ENCODE results near the gene BLACAT1.

GRCh38 chr1:205448540-205449253, 7.1 kb downstream of the BLACAT1 start:
- TF ChIP-seq POLR2A (IDR thresholded peaks at IDR 0.05) (no peak), CTCF (IDR thresholded peaks at IDR 0.05) (no peak), POLR2AphosphoS5 (IDR thresholded peaks at IDR 0.05) (no peak)

Data from transverse colon (tissue), 4 donors.